ENCODE data around the gene TOMM20L. TPM values are rescaled to one million over a fixed set of nuclear protein-coding genes. Genes with fewer than 3 reads are reported as not detected.
A peak's percentile ranks its signal among the peaks of the same experiment; 100 is the strongest.

Gene TOMM20L
- total and polyA plus RNA-seq, 2 of the 13 experiments (the other 11 are each of a cell fraction or from before 2014, with no cell fraction given): 0.46 TPM; not detected in 1

DNA sequence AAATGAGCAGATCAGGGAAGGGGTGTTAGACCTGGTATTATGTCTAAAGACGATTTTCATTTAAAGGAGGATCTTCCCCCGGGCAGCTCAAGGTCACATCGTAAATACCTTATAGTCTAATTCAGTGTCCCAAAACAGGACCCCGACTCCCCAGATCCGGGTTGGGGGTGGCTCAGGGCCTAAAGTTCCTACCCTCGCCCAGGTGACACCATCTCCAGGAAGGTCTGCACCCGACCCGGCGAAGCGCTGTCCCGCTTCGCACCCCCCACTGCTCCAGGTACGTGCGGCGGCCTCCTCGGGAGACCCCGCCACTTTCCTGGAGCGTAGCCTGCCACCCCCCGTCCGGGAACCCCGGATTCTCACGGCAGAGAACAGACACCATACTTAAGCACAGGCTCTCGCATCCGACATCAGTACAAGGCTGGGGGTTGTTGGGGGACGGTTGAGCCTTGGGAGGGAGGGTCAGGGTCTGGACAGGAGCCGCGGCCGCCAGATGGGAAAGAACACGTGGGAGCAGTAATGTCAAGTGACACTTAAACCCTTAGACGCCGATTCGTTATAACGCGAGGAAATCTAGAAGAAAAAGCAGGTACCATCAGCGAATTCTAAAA, 31.0 kb downstream of the TOMM20L start (continued):
- TF ChIP-seq, protein P1, sequence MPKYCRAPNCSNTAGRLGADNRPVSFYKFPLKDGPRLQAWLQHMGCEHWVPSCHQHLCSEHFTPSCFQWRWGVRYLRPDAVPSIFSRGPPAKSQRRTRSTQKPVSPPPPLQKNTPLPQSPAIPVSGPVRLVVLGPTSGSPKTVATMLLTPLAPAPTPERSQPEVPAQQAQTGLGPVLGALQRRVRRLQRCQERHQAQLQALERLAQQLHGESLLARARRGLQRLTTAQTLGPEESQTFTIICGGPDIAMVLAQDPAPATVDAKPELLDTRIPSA (CRISPR knock-in tag; IDR thresholded peaks at IDR 0.05; ENCODE audit: borderline replicate concordance): no peak
- TF ChIP-seq IKZF1 (IDR thresholded peaks at IDR 0.05) (no peak), ZNF672 (CRISPR knock-in tag; IDR thresholded peaks at IDR 0.05) (no peak), IKZF4 (CRISPR knock-in tag; IDR thresholded peaks at IDR 0.05; ENCODE audit: borderline replicate concordance, low read depth, not compliant biosample characterization) (peak; percentile 45), NAIF1 (CRISPR knock-in tag; IDR thresholded peaks at IDR 0.05; ENCODE audit: borderline replicate concordance) (0 out of 2 replicates have a peak, but pooled peaks have one; percentile 4), AKAP8 (CRISPR knock-in tag; IDR thresholded peaks at IDR 0.05) (no peak), CHD2 (IDR thresholded peaks at IDR 0.05; ENCODE audit: low read depth, low read length) (no peak), ZNF546 (CRISPR knock-in tag; conservative IDR thresholded peaks at IDR 0.05) (no peak), ZNF333 (CRISPR knock-in tag; IDR thresholded peaks at IDR 0.05; ENCODE audit: borderline replicate concordance) (no peak), ZNF430 (CRISPR knock-in tag; IDR thresholded peaks at IDR 0.05) (peak; percentile 71; the same call in 1 of the 2 replicates), ETV6 (CRISPR knock-in tag; conservative IDR thresholded peaks at IDR 0.05) (no peak), ZNF547 (CRISPR knock-in tag; IDR thresholded peaks at IDR 0.05) (peak; percentile 61; the same call in 1 of the 2 replicates), PAWR (CRISPR knock-in tag; IDR thresholded peaks at IDR 0.05; ENCODE audit: borderline replicate concordance) (no peak)
- TF ChIP-seq, protein P2, sequence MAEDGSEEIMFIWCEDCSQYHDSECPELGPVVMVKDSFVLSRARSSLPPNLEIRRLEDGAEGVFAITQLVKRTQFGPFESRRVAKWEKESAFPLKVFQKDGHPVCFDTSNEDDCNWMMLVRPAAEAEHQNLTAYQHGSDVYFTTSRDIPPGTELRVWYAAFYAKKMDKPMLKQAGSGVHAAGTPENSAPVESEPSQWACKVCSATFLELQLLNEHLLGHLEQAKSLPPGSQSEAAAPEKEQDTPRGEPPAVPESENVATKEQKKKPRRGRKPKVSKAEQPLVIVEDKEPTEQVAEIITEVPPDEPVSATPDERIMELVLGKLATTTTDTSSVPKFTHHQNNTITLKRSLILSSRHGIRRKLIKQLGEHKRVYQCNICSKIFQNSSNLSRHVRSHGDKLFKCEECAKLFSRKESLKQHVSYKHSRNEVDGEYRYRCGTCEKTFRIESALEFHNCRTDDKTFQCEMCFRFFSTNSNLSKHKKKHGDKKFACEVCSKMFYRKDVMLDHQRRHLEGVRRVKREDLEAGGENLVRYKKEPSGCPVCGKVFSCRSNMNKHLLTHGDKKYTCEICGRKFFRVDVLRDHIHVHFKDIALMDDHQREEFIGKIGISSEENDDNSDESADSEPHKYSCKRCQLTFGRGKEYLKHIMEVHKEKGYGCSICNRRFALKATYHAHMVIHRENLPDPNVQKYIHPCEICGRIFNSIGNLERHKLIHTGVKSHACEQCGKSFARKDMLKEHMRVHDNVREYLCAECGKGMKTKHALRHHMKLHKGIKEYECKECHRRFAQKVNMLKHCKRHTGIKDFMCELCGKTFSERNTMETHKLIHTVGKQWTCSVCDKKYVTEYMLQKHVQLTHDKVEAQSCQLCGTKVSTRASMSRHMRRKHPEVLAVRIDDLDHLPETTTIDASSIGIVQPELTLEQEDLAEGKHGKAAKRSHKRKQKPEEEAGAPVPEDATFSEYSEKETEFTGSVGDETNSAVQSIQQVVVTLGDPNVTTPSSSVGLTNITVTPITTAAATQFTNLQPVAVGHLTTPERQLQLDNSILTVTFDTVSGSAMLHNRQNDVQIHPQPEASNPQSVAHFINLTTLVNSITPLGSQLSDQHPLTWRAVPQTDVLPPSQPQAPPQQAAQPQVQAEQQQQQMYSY (CRISPR knock-in tag; IDR thresholded peaks at IDR 0.05): no peak
- TF ChIP-seq, protein P3, sequence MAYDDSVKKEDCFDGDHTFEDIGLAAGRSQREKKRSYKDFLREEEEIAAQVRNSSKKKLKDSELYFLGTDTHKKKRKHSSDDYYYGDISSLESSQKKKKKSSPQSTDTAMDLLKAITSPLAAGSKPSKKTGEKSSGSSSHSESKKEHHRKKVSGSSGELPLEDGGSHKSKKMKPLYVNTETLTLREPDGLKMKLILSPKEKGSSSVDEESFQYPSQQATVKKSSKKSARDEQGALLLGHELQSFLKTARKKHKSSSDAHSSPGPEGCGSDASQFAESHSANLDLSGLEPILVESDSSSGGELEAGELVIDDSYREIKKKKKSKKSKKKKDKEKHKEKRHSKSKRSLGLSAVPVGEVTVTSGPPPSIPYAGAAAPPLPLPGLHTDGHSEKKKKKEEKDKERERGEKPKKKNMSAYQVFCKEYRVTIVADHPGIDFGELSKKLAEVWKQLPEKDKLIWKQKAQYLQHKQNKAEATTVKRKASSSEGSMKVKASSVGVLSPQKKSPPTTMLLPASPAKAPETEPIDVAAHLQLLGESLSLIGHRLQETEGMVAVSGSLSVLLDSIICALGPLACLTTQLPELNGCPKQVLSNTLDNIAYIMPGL (CRISPR knock-in tag; IDR thresholded peaks at IDR 0.05; ENCODE audit: borderline replicate concordance in 1 of 2, low read depth in 1 of 2): no peak; a peak in 1 of 4 replicates
- TF ChIP-seq, protein P4, sequence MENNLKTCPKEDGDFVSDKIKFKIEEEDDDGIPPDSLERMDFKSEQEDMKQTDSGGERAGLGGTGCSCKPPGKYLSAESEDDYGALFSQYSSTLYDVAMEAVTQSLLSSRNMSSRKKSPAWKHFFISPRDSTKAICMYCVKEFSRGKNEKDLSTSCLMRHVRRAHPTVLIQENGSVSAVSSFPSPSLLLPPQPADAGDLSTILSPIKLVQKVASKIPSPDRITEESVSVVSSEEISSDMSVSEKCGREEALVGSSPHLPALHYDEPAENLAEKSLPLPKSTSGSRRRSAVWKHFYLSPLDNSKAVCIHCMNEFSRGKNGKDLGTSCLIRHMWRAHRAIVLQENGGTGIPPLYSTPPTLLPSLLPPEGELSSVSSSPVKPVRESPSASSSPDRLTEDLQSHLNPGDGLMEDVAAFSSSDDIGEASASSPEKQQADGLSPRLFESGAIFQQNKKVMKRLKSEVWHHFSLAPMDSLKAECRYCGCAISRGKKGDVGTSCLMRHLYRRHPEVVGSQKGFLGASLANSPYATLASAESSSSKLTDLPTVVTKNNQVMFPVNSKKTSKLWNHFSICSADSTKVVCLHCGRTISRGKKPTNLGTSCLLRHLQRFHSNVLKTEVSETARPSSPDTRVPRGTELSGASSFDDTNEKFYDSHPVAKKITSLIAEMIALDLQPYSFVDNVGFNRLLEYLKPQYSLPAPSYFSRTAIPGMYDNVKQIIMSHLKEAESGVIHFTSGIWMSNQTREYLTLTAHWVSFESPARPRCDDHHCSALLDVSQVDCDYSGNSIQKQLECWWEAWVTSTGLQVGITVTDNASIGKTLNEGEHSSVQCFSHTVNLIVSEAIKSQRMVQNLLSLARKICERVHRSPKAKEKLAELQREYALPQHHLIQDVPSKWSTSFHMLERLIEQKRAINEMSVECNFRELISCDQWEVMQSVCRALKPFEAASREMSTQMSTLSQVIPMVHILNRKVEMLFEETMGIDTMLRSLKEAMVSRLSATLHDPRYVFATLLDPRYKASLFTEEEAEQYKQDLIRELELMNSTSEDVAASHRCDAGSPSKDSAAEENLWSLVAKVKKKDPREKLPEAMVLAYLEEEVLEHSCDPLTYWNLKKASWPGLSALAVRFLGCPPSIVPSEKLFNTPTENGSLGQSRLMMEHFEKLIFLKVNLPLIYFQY (CRISPR knock-in tag; IDR thresholded peaks at IDR 0.05; ENCODE audit: borderline replicate concordance): no peak

All from HepG2 (cell line).